OCI-LY3 (cell line): ENCODE measurements around the gene AVL9.

Experiments used
- CTCF ChIP-seq: fragments of 200-600, 300-600 bp; sonication (generic); IDR thresholded peaks from 2 replicates; pipeline ENCODE4 v1.5.1; 2014; ENCODE audit warnings: antibody characterized with exemption, low read length, low read depth
- EZH2phosphoT487 ChIP-seq: fragments of 200-600 bp; shearing (Covaris generic); IDR thresholded peaks from 2 replicates; pipeline ENCODE4 v1.6.1; 2018; ENCODE audit warnings: antibody characterized with exemption, mixed run types, low read depth

DNA sequence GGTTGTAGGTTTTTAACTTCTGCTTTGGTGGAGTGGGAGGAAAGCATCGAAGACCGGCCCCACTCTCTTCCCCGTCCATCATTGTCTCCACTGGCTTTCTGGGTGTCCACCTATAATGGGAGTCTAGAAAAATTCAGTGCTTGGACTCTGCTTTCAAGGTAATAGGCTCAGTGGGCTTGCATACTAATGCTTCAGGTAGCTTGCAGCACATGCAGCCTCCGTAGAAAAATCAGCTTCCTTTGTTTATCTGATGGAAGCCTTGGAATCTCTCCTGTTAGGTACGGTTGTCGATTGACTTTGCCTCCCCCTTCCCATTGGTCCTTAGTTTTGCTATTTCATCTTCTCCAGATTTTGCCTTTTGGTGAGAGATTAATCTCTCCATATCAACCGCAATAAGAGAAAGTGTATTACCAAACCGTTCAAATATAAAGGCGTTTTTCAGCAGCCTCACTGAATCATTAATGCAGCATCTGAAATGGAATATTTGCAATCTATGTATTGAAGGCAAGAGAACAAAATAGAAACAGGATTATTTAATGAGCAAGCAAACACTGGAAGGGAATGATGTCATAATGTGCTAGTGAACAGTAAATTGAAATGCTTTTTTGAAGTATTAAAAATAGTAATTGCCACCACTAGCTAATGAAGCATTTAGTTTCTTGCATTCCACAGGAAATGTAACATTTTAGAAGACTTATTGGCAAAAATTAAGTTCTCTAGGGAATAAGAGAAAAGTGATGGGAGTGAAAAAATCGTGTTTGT is 944 bp downstream of the AVL9 start:
- TF ChIP-seq CTCF (no peak), EZH2phosphoT487 (no peak)
